ENCODE data around the gene MSLN. TPM values are rescaled to one million over a fixed set of nuclear protein-coding genes. Genes with fewer than 3 reads are reported as not detected.

MSLN gene
- total and polyA plus RNA-seq, 2 experiments from 2014 or later: 4.5 TPM; not detected in 1

GRCh38 chr16:759110-759910 is 1.2 kb upstream of the MSLN start:
- Histone ChIP-seq H3K36me3 (no peaks in the 10 kb centered on the region), H3K4me3 (no peak overlapping the region), H3K4me1 (ENCODE audit: low read depth) (peaks cover 9% of the 10 kb centered on the region), H3K27me3 (no peaks in the 10 kb centered on the region), H3K27ac (peak overlapping the region; percentile 67), H3K9me3 (ENCODE audit: low read depth) (no peaks in the 10 kb centered on the region)
- DNase-seq (ENCODE audit: low read depth in 1 of 2, low spot score in 1 of 2): peak in 1 of 2 donors; percentile 42
- TF ChIP-seq CTCF (IDR thresholded peaks at IDR 0.05; ENCODE audit: low read depth, low read length): no peak

GRCh38 chr16:760065-760464 is 469 bp upstream of the MSLN start:
- peaks cover 9% of the 10 kb centered on the region for H3K4me1 ChIP-seq (ENCODE audit: low read depth)
- H3K4me3 ChIP-seq: no peak overlapping the region
- no peak for DNase-seq (ENCODE audit: low read depth in 1 of 2, low spot score in 1 of 2)
- no peak for TF ChIP-seq CTCF (IDR thresholded peaks at IDR 0.05; ENCODE audit: low read depth, low read length)
- H3K27me3 ChIP-seq: no peaks in the 10 kb centered on the region
- no peaks in the 10 kb centered on the region for H3K36me3 ChIP-seq
- H3K27ac ChIP-seq: peak overlapping the region; percentile 67
- H3K9me3 ChIP-seq (ENCODE audit: low read depth): no peaks in the 10 kb centered on the region

GRCh38 chr16:761625-762513 is 1.3 kb downstream of the MSLN start:
- Histone ChIP-seq H3K4me3 (no peak overlapping the region), H3K36me3 (no peaks in the 10 kb centered on the region), H3K27ac (no peak overlapping the region), H3K9me3 (ENCODE audit: low read depth) (no peaks in the 10 kb centered on the region), H3K4me1 (ENCODE audit: low read depth) (peaks cover 9% of the 10 kb centered on the region), H3K27me3 (no peaks in the 10 kb centered on the region)
- TF ChIP-seq CTCF (IDR thresholded peaks at IDR 0.05; ENCODE audit: low read depth, low read length): no peak
- DNase-seq (ENCODE audit: low read depth in 1 of 2, low spot score in 1 of 2): no peak

- Histone ChIP-seq H3K27me3 (no peaks in the 10 kb centered on the region), H3K4me1 (ENCODE audit: low read depth) (peaks cover 9% of the 10 kb centered on the region), H3K27ac (no peak overlapping the region), H3K36me3 (no peaks in the 10 kb centered on the region), H3K4me3 (no peak overlapping the region), H3K9me3 (ENCODE audit: low read depth) (no peaks in the 10 kb centered on the region)
- no peak for TF ChIP-seq CTCF (IDR thresholded peaks at IDR 0.05; ENCODE audit: low read depth, low read length)
- DNase-seq (ENCODE audit: low read depth in 1 of 2, low spot score in 1 of 2): no peak
These were observed 2.2 kb downstream of the MSLN start for GRCh38 chr16:762595-763268.

- Histone ChIP-seq H3K9me3 (ENCODE audit: low read depth) (no peaks in the 10 kb centered on the region), H3K27ac (no peak overlapping the region), H3K4me1 (ENCODE audit: low read depth) (peaks cover 9% of the 10 kb centered on the region), H3K4me3 (no peak overlapping the region), H3K27me3 (no peaks in the 10 kb centered on the region), H3K36me3 (no peaks in the 10 kb centered on the region)
- DNase-seq (ENCODE audit: low read depth in 1 of 2, low spot score in 1 of 2): no peak
- no peak for TF ChIP-seq CTCF (IDR thresholded peaks at IDR 0.05; ENCODE audit: low read depth, low read length)
These were observed 3.0 kb downstream of the MSLN start for GRCh38 chr16:763369-764183.
